GM21360 (cell line): ENCODE measurements around the gene ZIC4.

ENCODE experiments used
- ATAC-seq: cut with Tn5 transposase; IDR thresholded peaks from one replicate; pipeline ENCODE4 v1.9.1; 2021; ENCODE audit warnings: mild to moderate bottlenecking, moderate library complexity; ENCODE audit not compliant: unreplicated experiment

ZIC4 gene

DNA sequence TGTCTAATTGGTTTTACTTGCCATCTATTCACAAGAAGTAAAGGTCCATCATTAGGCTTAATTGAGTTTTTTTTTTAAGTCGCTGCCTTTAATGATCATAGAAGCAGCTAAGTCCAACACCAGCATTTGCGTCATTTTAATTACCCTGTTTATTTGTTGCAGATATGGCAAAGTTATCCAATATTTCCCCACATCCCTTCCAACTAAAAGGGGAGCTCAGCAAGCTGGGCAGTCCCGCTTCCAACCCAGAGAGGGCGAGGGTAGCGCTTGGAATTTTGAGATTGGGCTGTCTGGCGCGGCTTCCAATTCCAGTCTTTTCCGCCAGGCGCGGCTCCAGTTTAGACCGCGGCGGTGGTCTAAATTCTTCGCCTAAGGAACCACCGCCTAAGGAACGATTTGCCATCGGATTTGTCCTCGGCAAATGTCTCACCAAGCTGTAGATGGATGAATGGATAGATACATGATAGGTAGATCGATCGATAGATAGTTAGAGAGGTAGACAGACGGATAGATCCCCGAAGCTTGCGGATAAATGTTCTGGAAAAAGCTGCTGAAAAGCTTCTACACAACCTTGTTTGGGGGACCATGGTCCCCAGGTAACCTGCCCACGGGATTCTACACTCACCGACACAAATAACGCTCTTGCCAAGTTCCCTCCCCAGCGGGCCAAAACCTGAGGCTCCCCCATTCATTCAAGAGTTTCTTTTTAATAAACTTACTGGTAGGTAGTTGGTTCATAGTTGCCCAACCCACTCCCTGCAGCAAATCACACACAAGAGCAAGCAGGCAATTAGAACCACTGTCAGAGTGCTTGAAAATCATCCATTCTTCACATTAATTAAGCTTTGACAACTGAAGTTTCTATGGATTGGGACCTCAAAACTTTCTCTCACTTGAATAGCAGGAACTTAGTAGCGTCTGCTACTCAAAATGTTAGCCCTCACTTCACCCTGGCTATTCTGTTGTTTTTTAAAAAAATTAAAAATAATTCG, 49.1 kb downstream of the ZIC4 start:
- ATAC-seq, result no peak

DNA sequence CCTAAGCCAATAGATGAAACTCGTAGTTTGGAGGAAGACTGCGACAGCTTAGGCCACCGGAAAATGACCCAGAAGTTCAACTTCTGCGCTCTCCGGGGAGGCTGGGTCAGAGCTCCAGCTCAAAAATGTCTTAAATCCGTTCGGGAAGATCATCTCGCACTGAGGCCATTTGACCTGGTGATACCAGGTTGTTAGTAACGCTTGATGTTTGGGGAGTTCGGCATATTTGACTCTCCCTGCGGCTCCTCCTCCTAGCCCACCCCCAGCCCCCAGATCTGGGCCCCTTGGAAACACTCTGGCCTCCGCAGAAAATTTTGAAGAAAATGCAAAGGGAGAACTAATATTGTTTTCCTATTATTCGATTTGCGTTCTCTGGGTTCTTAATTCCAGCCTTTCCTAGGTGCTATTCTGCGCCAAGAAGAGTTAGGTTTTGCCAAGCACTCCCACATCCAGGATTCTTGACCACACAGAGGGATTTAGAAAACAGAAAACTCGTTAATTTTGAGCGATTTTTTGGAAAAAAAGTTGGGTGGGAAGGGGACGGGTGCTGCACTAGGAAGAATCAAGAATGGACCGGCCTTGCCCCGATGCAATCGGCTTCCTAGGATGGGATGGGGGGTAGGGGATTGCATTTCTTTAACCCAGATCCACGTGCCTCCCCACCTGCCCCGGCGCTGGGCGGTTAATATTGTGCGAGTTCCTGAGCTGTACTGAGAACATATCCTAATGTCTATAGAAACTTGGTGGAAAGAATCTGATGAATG, 50.0 kb downstream of the ZIC4 start:
- no peak for ATAC-seq

DNA sequence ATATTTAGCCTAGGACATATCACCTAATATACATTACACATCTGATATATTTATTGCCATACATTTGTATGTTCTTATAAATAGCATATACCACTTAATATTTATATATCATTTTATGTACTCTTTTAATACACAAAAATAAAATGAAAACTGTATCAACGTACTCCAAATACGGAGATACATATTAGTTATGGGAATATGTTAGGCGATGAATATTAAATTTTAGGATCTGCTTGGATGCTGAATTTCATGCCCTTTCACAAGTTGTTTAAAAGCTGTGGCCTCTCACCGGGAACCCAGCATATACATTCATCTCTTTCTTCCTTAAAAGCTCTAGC, 50.6 kb downstream of the ZIC4 start:
- no peak for ATAC-seq

DNA sequence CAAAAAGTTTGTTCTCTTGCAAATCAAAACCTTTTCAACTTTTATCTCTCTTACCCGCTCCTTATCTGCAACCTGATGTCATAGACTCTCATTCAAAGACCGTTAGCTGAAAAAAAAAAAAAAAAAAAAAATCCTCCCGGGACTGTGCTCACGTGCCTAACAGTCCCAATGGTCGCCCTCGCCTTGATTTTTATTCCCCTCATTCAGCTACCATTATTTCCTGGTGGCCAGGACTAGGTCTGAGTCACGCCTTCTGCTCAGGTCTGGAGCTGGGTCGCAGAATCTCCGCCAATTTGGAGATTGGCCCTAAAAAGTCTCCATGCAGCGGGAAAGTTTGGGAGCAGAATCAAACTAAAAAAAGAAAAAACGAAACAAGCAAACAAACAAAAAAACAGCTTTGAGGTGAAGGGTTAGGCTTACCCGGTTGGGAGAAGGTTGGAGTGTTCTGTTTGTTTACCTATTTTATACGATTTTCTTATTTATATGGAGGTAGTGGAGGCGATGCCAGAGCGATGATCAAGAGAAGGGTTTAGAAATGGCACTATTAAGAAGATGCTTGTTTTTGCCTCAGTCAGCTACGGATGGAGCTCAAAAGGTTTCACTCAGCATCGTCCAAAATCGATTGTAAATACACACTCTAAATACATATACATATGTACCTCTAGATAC, 51.1 kb downstream of the ZIC4 start:
- ATAC-seq, result no peak

DNA sequence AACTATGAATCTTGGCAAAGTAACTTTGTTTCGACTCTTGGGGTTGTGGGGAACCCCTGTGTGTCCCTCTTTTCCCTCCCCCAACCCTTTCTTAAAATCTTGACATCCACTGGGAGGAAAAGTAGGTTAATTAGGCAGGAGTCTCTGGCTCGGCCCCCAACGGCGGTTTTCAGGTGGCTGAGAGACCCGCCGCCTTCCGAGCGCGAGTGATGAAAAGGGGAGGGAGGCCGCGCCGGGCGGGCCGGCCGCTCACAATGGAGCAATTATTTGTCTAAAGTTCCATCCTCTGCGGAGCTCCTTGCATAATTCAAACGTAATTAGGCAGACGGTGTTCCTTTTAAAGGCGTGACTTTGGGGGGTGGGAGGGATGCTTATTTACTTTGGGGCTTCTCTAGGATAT, 51.7 kb downstream of the ZIC4 start:
- ATAC-seq, result no peak

DNA sequence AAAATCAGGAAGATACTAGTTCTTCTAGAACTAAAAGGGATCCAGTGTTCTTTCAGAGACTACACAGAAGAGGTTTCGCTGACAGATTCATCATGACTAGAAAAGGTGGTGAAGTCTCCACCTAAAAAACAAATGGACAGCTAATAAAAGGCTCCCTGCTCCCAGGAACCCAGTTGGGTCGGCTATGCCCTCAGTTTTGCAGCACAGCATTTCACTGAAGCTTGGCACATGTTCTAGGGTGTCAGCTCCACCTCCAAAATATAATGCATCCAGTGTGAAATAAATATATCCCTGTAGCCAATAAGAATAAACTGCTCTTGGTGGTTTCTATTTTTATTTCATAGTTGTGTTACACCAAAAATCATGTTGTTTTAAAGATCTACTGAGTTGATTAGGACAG, 55.0 kb downstream of the ZIC4 start:
- ATAC-seq, result no peak

DNA sequence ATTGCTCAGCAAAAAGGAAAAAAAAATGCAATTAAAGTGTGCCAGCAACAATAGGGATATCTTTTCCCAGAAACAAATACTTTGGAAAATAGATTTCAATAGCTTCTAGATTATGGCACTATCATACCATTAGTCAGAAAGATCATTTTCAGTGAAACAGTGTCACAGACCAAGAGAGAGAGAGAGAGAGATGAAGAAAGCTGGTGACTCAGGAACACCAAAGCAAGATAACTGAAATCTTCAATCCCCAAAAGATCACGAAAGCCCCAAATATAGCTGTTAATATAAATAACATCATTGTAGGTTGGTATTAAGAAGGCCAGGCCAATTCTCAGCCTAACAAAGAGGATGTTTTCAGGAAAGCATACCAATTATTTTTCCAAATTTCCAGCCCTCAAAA, 57.4 kb downstream of the ZIC4 start:
- ATAC-seq, result no peak

DNA sequence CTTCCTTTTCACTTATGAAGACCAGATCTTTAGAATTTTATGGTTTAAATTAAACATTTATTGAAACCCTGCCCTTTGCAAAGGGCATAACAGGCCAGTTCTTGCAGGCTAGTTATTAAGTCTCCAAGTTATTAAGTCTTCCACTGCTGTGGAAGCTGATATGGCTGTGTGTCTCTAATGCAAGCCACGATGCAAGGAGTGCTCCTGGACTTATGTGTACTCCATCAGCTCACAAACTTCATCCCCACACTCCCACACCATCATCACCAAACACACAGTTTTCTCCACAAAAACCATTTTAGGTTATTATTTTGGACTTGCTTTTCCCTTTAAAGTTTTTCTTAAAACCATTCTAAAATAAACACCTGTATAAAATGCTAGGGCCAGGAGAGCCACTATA, 62.4 kb downstream of the ZIC4 start:
- no peak for ATAC-seq

DNA sequence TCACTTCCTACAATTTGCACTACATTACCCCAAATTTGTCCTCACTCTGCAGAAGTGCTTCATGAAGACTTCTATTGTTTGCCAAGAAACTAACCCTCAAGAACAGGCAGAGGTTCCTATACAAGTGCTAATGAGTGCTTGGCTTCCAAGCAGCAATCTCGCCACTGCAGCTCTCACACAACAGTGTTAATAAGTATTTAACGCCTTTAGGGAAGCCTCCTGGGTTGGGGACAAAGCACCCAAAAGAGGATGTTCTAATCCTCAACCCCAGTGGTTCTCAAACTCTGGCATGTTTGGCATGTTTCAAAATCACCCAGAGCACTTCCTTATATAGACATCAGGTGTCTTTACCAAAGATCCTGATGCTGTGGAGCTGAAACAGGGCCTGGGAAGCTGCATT, 64.6 kb downstream of the ZIC4 start:
- ATAC-seq, result no peak

DNA sequence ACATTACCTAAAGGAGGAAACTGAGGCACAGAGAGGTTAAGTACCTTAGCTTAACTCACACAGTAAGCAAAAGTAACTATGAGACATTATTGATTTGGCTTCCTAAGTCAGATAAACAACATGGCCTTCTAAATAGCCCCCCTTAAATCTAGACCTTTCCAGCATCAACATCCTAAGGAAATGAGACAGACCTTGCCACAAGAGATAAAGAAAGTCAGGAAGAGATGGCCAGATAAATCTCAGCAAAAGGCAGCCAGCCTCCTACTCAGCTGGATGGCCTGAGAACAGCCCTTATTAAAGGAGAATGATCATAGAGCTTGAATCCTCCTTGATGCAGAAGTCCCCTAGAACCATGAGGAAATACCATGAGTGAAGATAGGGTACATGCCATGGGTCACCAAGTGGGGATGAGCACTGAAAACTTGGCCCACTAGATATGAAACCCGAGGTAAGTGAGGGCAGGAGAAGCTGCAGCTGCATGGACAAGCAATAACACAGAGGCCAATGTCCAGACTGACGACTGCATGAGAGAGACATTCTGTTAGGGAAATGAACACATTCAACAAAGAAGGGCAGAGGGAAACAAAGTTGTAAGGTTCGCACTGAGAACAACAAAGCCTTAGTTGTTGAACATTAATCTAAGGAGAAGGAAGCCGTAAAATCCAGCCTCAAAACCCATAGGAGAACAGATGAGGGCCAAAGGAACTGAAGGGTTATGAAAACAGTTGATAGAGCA, 69.6 kb downstream of the ZIC4 start:
- no peak for ATAC-seq
